WTC11 (cell line): ENCODE results near the gene STRADA.

ENCODE experiments used
- RELA ChIP-seq: sonication (generic); formaldehyde crosslinking; IDR thresholded peaks from 2 replicates; pipeline ENCODE4 v1.8.1; 2022; ENCODE audit warnings: missing genetic modification reagents, mild to moderate bottlenecking, borderline replicate concordance
- TF ChIP-seq, protein P1 (sequence below): fragments of 200-600 bp; IDR thresholded peaks from 2 replicates; pipeline ENCODE4 v1.8.0; 2022; ENCODE audit warnings: antibody characterized with exemption
- TF ChIP-seq, protein P2 (sequence below): sonication (generic); formaldehyde crosslinking; IDR thresholded peaks from 2 replicates; pipeline ENCODE4 v1.8.0; 2022; ENCODE audit warnings: mild to moderate bottlenecking, missing genetic modification reagents
- TF ChIP-seq, protein P3 (sequence below): sonication (generic); formaldehyde crosslinking; IDR thresholded peaks from 2 replicates; pipeline ENCODE4 v1.8.1; 2023; ENCODE audit warnings: mild to moderate bottlenecking, missing genetic modification reagents
- TF ChIP-seq, protein P4 (sequence below): sonication (generic); formaldehyde crosslinking; IDR thresholded peaks from 2 replicates; pipeline ENCODE4 v1.8.0; 2023; ENCODE audit warnings: missing genetic modification reagents

DNA sequence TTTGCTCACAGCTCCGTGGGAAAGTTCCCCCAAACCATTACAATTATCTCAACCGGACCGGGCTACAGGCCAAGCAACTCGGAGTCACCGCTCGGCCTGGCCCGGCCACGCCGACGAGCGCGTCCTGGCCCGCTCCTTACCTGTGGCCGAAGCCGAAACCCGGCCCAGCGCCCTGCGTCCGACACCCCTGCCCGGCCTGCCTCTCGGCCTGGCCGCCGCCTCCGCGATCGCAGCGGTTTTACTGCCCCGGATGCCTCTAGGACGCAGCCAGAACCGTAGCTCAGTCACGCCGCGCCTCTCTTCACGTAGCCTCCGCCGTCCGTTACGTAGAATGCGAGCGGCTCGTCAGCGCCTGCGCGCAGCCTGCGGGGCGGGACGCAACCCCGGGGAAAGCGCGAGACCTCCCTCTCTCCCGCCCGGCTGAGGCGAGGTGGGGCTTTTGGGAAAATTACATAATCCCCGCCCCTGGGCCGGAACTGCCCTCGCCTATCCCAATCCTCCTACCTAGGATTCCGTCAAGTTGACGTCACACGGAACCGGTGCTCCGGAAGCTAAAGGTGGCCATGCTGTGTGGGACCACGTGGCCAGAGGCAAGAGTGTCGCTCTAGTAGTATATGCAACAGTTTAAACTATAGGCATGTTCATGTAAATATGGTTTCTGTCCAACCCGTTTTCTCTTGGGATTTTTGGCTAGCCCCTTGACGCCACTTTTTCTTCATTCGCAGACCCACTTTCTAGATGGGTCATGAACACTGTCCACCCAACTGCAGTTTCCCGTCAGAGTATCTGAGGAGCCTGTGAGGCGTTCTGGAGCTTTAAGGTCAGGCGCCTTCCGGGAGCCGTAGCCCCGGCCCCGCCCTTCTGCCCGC lies 31.9 kb upstream of the STRADA start, which contains the start of gene CCDC47:
- TF ChIP-seq, protein P1, sequence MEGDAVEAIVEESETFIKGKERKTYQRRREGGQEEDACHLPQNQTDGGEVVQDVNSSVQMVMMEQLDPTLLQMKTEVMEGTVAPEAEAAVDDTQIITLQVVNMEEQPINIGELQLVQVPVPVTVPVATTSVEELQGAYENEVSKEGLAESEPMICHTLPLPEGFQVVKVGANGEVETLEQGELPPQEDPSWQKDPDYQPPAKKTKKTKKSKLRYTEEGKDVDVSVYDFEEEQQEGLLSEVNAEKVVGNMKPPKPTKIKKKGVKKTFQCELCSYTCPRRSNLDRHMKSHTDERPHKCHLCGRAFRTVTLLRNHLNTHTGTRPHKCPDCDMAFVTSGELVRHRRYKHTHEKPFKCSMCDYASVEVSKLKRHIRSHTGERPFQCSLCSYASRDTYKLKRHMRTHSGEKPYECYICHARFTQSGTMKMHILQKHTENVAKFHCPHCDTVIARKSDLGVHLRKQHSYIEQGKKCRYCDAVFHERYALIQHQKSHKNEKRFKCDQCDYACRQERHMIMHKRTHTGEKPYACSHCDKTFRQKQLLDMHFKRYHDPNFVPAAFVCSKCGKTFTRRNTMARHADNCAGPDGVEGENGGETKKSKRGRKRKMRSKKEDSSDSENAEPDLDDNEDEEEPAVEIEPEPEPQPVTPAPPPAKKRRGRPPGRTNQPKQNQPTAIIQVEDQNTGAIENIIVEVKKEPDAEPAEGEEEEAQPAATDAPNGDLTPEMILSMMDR = no peak
- TF ChIP-seq RELA (CRISPR knock-in tag) = peak; percentile 74; the same call in 1 of the 2 replicates
- TF ChIP-seq, protein P2, sequence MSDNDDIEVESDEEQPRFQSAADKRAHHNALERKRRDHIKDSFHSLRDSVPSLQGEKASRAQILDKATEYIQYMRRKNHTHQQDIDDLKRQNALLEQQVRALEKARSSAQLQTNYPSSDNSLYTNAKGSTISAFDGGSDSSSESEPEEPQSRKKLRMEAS (CRISPR knock-in tag) = peak; percentile 99
- TF ChIP-seq, protein P3, sequence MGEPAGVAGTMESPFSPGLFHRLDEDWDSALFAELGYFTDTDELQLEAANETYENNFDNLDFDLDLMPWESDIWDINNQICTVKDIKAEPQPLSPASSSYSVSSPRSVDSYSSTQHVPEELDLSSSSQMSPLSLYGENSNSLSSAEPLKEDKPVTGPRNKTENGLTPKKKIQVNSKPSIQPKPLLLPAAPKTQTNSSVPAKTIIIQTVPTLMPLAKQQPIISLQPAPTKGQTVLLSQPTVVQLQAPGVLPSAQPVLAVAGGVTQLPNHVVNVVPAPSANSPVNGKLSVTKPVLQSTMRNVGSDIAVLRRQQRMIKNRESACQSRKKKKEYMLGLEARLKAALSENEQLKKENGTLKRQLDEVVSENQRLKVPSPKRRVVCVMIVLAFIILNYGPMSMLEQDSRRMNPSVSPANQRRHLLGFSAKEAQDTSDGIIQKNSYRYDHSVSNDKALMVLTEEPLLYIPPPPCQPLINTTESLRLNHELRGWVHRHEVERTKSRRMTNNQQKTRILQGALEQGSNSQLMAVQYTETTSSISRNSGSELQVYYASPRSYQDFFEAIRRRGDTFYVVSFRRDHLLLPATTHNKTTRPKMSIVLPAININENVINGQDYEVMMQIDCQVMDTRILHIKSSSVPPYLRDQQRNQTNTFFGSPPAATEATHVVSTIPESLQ = no peak; the same call in 1 of the 2 replicates
- TF ChIP-seq, protein P4, sequence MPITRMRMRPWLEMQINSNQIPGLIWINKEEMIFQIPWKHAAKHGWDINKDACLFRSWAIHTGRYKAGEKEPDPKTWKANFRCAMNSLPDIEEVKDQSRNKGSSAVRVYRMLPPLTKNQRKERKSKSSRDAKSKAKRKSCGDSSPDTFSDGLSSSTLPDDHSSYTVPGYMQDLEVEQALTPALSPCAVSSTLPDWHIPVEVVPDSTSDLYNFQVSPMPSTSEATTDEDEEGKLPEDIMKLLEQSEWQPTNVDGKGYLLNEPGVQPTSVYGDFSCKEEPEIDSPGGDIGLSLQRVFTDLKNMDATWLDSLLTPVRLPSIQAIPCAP = no peak
